ENCODE results near the gene ZNF385B.

Gene ZNF385B

GRCh38 chr2:179560257-179560735 lies 301.1 kb downstream of the ZNF385B start:
- no peak overlapping the region for H3K4me3 ChIP-seq (ENCODE audit: low read depth, low read length)
- no peak for DNase-seq (ENCODE audit: low read depth)
- TF ChIP-seq CTCF (IDR thresholded peaks at IDR 0.05; ENCODE audit: low read depth, low read length, missing control alignments): no peak
- in situ Hi-C loops (cut with HindIII; ENCODE audit: low sequenced_read_pairs): no loop called here

- no peak for TF ChIP-seq CTCF (IDR thresholded peaks at IDR 0.05; ENCODE audit: low read depth, low read length, missing control alignments)
- DNase-seq (ENCODE audit: low read depth): no peak
Observed at GRCh38 chr2:179559108-179559806, 302.2 kb downstream of the ZNF385B start.

GRCh38 chr2:179558010-179558934 lies 303.1 kb downstream of the ZNF385B start:
- in situ Hi-C loops (cut with HindIII; ENCODE audit: low sequenced_read_pairs): no loop called here
- no peak for DNase-seq (ENCODE audit: low read depth)
- no peak overlapping the region for H3K4me3 ChIP-seq (ENCODE audit: low read depth, low read length)
- no peak for TF ChIP-seq CTCF (IDR thresholded peaks at IDR 0.05; ENCODE audit: low read depth, low read length, missing control alignments)

More at GRCh38 chr2:179559108-179559806, 302.2 kb downstream of the ZNF385B start:
- in situ Hi-C loops (cut with HindIII; ENCODE audit: low sequenced_read_pairs): no loop called here
- no peak overlapping the region for H3K4me3 ChIP-seq (ENCODE audit: low read depth, low read length)

GRCh38 chr2:179556425-179556824 lies 305.0 kb downstream of the ZNF385B start:
- in situ Hi-C loops (cut with HindIII; ENCODE audit: low sequenced_read_pairs): no loop called here

GRCh38 chr2:179555691-179556283 lies 305.6 kb downstream of the ZNF385B start:
- TF ChIP-seq CTCF (IDR thresholded peaks at IDR 0.05; ENCODE audit: low read depth, low read length, missing control alignments): no peak
- in situ Hi-C loops (cut with HindIII; ENCODE audit: low sequenced_read_pairs): no loop called here
- DNase-seq (ENCODE audit: low read depth): no peak

More at GRCh38 chr2:179556425-179556824, 305.0 kb downstream of the ZNF385B start:
- DNase-seq (ENCODE audit: low read depth): no peak
- TF ChIP-seq CTCF (IDR thresholded peaks at IDR 0.05; ENCODE audit: low read depth, low read length, missing control alignments): no peak
- H3K4me3 ChIP-seq (ENCODE audit: low read depth, low read length): no peak overlapping the region

More at GRCh38 chr2:179555691-179556283, 305.6 kb downstream of the ZNF385B start:
- H3K4me3 ChIP-seq (ENCODE audit: low read depth, low read length): no peak overlapping the region

Measured in astrocyte of the cerebellum (primary cell).